ENCODE results near the gene NCAM2.

NCAM2 gene

GRCh38 chr21:21179619-21180298 is 181.6 kb downstream of the NCAM2 start:
- no peak for DNase-seq

- DNase-seq: no peak
Observed at GRCh38 chr21:21182401-21183010, 184.3 kb downstream of the NCAM2 start.

- DNase-seq: no peak
Observed at GRCh38 chr21:21183092-21183491, 184.9 kb downstream of the NCAM2 start.

GRCh38 chr21:21184771-21185528 is 186.7 kb downstream of the NCAM2 start:
- DNase-seq: no peak

- no peak for DNase-seq
Observed at GRCh38 chr21:21187579-21187978, 189.4 kb downstream of the NCAM2 start.

GRCh38 chr21:21188513-21189195 is 190.4 kb downstream of the NCAM2 start:
- no peak for DNase-seq

- DNase-seq: no peak
Observed at GRCh38 chr21:21195417-21195943, 197.3 kb downstream of the NCAM2 start.

GRCh38 chr21:21196087-21196486 is 197.9 kb downstream of the NCAM2 start:
- no peak for DNase-seq

GRCh38 chr21:21196848-21197247 is 198.6 kb downstream of the NCAM2 start:
- no peak for DNase-seq

GRCh38 chr21:21199342-21200102 is 201.3 kb downstream of the NCAM2 start:
- DNase-seq: no peak

GRCh38 chr21:21200103-21200938 is 202.1 kb downstream of the NCAM2 start:
- no peak for DNase-seq

- no peak for DNase-seq
Observed at GRCh38 chr21:21200939-21201615, 202.9 kb downstream of the NCAM2 start.

GRCh38 chr21:21203822-21204339 is 205.7 kb downstream of the NCAM2 start:
- no peak for DNase-seq

GRCh38 chr21:21204366-21204996 is 206.3 kb downstream of the NCAM2 start:
- no peak for DNase-seq

- no peak for DNase-seq
Observed at GRCh38 chr21:21205604-21206003, 207.4 kb downstream of the NCAM2 start.

GRCh38 chr21:21210552-21210951 is 212.3 kb downstream of the NCAM2 start:
- no peak for DNase-seq

- DNase-seq: no peak
Observed at GRCh38 chr21:21213297-21213696, 215.1 kb downstream of the NCAM2 start.

GRCh38 chr21:21216047-21216446 is 217.8 kb downstream of the NCAM2 start:
- DNase-seq: no peak

GRCh38 chr21:21226472-21226871 is 228.3 kb downstream of the NCAM2 start:
- no peak for DNase-seq

- DNase-seq: no peak
Observed at GRCh38 chr21:21230672-21231071, 232.5 kb downstream of the NCAM2 start.

Measured in NCI-H510A treated with DMSO at 0.1 percent for 48 hours (cell line).